Progenitor cell of endocrine pancreas (in vitro differentiated cells): ENCODE data around the gene COPS8. TPM values are rescaled to one million over a fixed set of nuclear protein-coding genes. Genes with fewer than 3 reads are reported as not detected.
A peak's percentile ranks its signal among the peaks of the same experiment; 100 is the strongest.

ENCODE experiments used
- DNase-seq: peaks from one replicate; pipeline ENCODE4 v3.0.0; 2021; ENCODE audit warnings: low spot score; ENCODE audit not compliant: unreplicated experiment
- H3K27ac Mint-ChIP-seq: 2 replicates; pipeline ENCODE4 v1.8.0; 2021; ENCODE audit warnings: mild to moderate bottlenecking, moderate library complexity, mixed read lengths
- H3K27me3 Mint-ChIP-seq: 2 replicates; pipeline ENCODE4 v1.8.0; 2021; ENCODE audit warnings: mixed read lengths
- H3K36me3 Mint-ChIP-seq: 2 replicates; pipeline ENCODE4 v1.8.0; 2022; ENCODE audit warnings: mixed read lengths; ENCODE audit not compliant: insufficient read depth
- H3K4me1 Mint-ChIP-seq: 2 replicates; pipeline ENCODE4 v1.8.0; 2021; ENCODE audit warnings: low read depth, mixed read lengths
- H3K4me3 Mint-ChIP-seq: 2 replicates; pipeline ENCODE4 v1.8.0; 2021; ENCODE audit warnings: low read depth, mild to moderate bottlenecking, moderate library complexity, mixed read lengths
- H3K9me3 Mint-ChIP-seq: 2 replicates; pipeline ENCODE4 v1.8.0; 2021; ENCODE audit warnings: low read depth, mixed read lengths
- CTCF ChIP-seq: fragments of 200-600 bp; sonication (generic); IDR thresholded peaks from one replicate; pipeline ENCODE4 v1.5.0; 2021; ENCODE audit warnings: antibody characterized with exemption, mild to moderate bottlenecking; ENCODE audit not compliant: unreplicated experiment
- total RNA-seq: library from RNA; stranded (reverse); gene quantifications from 2 replicates; pipeline ENCODE4 v1.2.1, GENCODE V29; 2021

Gene COPS8
- total RNA-seq, 1 donor from 2014 or later = 46.4 TPM

GRCh38 chr2:237065071-237065377 lies 20.7 kb upstream of the COPS8 start:
- Mint-ChIP-seq H3K36me3 (no peaks in the 10 kb centered on the region), H3K4me1 (no peaks in the 10 kb centered on the region), H3K9me3 (no peaks in the 10 kb centered on the region), H3K27ac (no peak overlapping the region), H3K4me3 (no peak overlapping the region), H3K27me3 (peaks cover 21% of the 10 kb centered on the region)
- TF ChIP-seq CTCF = no peak
- DNase-seq = no peak

GRCh38 chr2:237066396-237066795 lies 19.3 kb upstream of the COPS8 start:
- Mint-ChIP-seq H3K27ac (no peak overlapping the region), H3K36me3 (no peaks in the 10 kb centered on the region), H3K4me3 (no peak overlapping the region), H3K27me3 (peaks cover 15% of the 10 kb centered on the region), H3K4me1 (no peaks in the 10 kb centered on the region), H3K9me3 (no peaks in the 10 kb centered on the region)
- DNase-seq = no peak
- no peak for TF ChIP-seq CTCF

GRCh38 chr2:237068005-237068576 lies 17.6 kb upstream of the COPS8 start:
- Mint-ChIP-seq H3K4me1 (no peaks in the 10 kb centered on the region), H3K27me3 (peaks cover 8% of the 10 kb centered on the region), H3K4me3 (no peak overlapping the region), H3K36me3 (no peaks in the 10 kb centered on the region), H3K27ac (no peak overlapping the region), H3K9me3 (no peaks in the 10 kb centered on the region)
- no peak for DNase-seq
- no peak for TF ChIP-seq CTCF

GRCh38 chr2:237072067-237072931 lies 13.4 kb upstream of the COPS8 start:
- Mint-ChIP-seq H3K27me3 (peaks cover 3% of the 10 kb centered on the region), H3K9me3 (no peaks in the 10 kb centered on the region), H3K4me3 (no peak overlapping the region), H3K27ac (no peak overlapping the region), H3K36me3 (no peaks in the 10 kb centered on the region), H3K4me1 (peaks cover 10% of the 10 kb centered on the region)
- peak; percentile 93 for TF ChIP-seq CTCF
- DNase-seq = peak; percentile 76

- DNase-seq = no peak
- Mint-ChIP-seq H3K27me3 (no peaks in the 10 kb centered on the region), H3K4me3 (no peak overlapping the region), H3K36me3 (no peaks in the 10 kb centered on the region), H3K4me1 (peaks cover 10% of the 10 kb centered on the region), H3K9me3 (no peaks in the 10 kb centered on the region), H3K27ac (no peak overlapping the region)
- TF ChIP-seq CTCF = no peak
Measured at GRCh38 chr2:237073552-237073951, 12.1 kb upstream of the COPS8 start.
